GM18498 (cell line): Measurements from ENCODE around the gene PTPRN2.

Source experiments
- ATAC-seq: cut with Tn5 transposase; IDR thresholded peaks from one replicate; pipeline ENCODE4 v1.9.1; 2021; ENCODE audit warnings: mild to moderate bottlenecking, moderate library complexity; ENCODE audit not compliant: unreplicated experiment

The PTPRN2 gene

GRCh38 chr7:158329686-158330085 lies 257.9 kb downstream of the PTPRN2 start:
- ATAC-seq, result no peak

- no peak for ATAC-seq
Measured at GRCh38 chr7:158329014-158329610, 258.5 kb downstream of the PTPRN2 start.

GRCh38 chr7:158328376-158329013 lies 259.1 kb downstream of the PTPRN2 start:
- no peak for ATAC-seq

GRCh38 chr7:158327571-158328180 lies 259.9 kb downstream of the PTPRN2 start:
- no peak for ATAC-seq

GRCh38 chr7:158327012-158327411 lies 260.6 kb downstream of the PTPRN2 start:
- no peak for ATAC-seq

- no peak for ATAC-seq
Measured at GRCh38 chr7:158325530-158326381, 261.9 kb downstream of the PTPRN2 start.

- no peak for ATAC-seq
Measured at GRCh38 chr7:158324397-158325360, 262.9 kb downstream of the PTPRN2 start.

GRCh38 chr7:158323741-158324396 lies 263.8 kb downstream of the PTPRN2 start:
- no peak for ATAC-seq

GRCh38 chr7:158322616-158323530 lies 264.8 kb downstream of the PTPRN2 start:
- no peak for ATAC-seq

GRCh38 chr7:158321936-158322615 lies 265.5 kb downstream of the PTPRN2 start:
- no peak for ATAC-seq

- ATAC-seq, result no peak
Measured at GRCh38 chr7:158321056-158321700, 266.4 kb downstream of the PTPRN2 start.

GRCh38 chr7:158320328-158320727 lies 267.3 kb downstream of the PTPRN2 start:
- no peak for ATAC-seq

- ATAC-seq, result no peak
Measured at GRCh38 chr7:158318511-158318913, 269.1 kb downstream of the PTPRN2 start.

- no peak for ATAC-seq
Measured at GRCh38 chr7:158317238-158318205, 270.1 kb downstream of the PTPRN2 start.

GRCh38 chr7:158316466-158317031 lies 271.1 kb downstream of the PTPRN2 start:
- ATAC-seq, result no peak

- no peak for ATAC-seq
Measured at GRCh38 chr7:158315881-158316280, 271.7 kb downstream of the PTPRN2 start.
